CD4-positive, alpha-beta T cell treated with Interleukin-4 for 1 hour (primary cell): ENCODE data around the gene BRSK1.
A peak's percentile ranks its signal among the peaks of the same experiment; 100 is the strongest.

Experiments used
- DNase-seq, 2 donors: peaks; one replicate each; pipeline ENCODE4 v3.0.0-alpha.2; 2020 to 2022

BRSK1 gene

DNA sequence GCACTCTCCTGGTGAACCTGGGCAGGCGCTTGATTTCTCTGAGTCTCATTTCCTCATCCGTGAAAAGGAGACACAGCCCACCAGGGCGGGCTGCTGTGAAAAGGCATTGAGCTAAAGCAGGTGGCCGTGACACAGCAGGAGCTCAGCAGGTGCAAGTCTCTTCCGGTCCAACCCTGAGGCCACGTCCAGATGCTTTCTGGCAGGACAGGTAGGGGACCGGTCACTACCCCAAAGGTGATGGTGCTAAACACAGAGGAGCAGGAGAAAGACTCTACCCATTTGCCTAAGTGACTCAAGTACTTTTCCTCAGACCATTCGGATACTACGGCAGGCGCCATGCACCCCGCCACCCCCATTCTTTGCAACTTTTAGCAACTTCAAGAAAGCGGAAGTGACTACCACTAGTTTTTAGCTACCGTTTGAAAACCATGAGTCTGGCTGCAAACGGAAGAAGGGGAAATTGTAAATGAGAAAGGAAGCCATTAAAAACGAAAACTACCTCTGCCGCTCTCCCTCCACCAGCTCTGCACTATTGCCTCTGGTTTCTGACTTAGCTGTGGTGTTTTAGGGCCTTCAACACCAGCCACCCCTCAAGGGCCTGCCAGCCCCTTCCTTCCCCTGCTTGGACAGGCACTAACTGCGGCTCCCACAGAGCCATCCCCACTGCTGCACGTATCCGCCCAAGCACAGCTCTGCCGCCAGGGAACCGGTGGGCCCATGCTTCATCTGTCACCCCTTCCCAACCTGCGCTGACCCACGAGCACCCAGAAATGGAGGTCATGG, 29.8 kb upstream of the BRSK1 start:
- peak; percentile 72 to 78 for DNase-seq

DNA sequence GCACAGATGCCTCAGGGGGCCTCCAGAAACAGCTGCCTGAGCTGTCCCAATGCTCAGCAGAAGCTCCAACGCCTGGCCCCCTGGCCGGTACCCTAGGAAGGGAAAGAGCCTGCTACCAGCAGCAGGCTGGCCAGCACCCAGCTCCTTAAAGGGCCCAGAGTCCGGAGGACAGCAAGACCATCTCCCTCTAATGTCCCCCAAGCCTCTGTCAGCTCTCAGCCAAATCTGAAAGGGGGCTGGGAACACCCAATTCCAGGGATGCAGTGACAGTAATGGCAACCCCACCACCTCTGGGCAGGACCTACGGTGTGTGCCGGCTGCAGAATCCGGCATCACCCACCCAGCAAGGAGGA, 29.2 kb upstream of the BRSK1 start:
- DNase-seq, result no peak

DNA sequence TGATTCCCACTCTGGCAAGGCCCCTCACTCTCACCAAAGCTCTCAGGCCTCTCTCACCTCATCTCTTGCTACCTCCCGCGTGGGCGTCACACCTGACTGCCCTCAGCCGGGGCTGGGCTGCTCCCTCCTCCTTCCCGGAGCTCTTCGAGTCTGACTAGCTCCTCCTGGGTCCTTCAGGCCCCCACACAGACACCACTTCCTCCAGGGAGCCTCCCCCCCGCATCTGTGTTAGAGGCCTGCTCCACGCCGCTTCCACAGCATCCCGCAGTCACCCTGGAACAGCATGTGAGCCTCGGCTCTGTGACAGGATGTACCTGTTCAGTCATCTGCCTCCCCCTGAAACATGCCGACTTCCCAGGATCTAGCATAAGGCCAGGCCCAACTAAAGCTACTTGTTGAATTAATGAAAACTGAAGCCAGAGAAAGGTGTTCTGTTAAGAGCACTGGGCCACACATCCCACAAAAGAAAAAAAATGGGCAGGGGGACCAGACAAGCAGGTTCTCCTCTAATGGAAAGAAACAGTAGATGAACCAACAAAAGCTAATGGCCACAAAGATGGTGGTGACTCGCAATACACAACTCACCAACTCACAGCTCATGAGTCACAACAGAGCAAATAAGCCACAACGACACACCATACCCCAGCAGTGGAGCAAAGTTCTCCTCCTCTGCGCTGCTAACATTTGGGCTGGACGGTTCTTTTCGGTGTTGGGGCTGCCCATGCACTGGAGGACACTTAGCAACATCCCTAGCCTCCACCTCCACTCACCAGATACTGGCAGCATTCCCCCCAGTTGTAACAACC, 28.0 kb upstream of the BRSK1 start:
- DNase-seq, result peak; percentile 52 to 59

GRCh38 chr19:55256562-55257460, 27.0 kb upstream of the BRSK1 start:
- peak in 1 of 2 donors; percentile 13 for DNase-seq

DNA sequence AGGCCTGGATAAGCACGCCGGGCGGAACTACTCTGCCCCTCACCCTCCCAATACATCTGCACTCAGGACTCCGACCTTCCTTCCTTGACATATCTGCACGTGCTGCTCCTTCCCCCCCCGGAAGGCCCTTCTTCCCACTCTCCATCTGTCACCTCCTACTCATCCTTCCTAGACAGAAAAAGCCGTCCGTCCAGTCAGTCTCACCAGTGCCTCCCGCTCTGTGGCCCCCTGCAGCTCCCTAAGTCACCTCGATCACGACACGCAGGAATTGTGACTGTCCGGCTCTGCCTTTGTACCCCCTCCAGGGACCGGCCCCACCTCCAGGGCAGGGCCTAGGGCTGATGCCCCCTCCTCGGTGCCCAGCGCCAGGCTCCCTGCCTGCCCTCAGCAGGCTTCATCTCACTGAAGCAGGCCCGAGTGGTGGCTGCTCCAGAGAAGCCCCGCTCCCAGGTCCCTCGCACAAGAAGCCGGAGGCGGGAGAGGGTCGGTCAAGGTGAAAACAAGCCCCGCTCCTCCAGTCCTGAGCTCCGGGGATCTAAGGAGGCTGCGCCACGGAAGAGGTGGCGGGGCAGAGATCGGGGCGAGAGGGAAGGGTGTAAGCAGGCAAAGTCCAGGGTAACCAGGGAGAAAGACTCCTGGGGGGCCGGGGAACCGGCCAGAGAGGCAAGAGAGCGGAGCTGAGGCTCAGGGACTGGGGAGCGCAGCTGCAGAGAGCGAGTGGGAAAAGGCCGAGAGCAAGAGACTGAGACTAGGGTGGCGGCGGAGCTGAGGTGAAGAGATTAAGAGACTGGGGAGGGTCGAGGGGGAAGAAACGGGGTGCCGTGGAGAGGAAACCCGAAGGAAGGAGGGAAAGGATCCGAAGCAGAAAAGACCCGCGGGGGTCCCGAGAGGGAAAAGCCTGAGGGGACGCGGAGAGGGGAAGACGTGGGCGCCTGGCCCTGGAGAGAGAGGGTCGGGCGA, 26.1 kb upstream of the BRSK1 start:
- peak in 1 of 2 donors; percentile 19 for DNase-seq

GRCh38 chr19:55258476-55258827, 25.3 kb upstream of the BRSK1 start:
- DNase-seq, result peak; percentile 40 to 57

DNA sequence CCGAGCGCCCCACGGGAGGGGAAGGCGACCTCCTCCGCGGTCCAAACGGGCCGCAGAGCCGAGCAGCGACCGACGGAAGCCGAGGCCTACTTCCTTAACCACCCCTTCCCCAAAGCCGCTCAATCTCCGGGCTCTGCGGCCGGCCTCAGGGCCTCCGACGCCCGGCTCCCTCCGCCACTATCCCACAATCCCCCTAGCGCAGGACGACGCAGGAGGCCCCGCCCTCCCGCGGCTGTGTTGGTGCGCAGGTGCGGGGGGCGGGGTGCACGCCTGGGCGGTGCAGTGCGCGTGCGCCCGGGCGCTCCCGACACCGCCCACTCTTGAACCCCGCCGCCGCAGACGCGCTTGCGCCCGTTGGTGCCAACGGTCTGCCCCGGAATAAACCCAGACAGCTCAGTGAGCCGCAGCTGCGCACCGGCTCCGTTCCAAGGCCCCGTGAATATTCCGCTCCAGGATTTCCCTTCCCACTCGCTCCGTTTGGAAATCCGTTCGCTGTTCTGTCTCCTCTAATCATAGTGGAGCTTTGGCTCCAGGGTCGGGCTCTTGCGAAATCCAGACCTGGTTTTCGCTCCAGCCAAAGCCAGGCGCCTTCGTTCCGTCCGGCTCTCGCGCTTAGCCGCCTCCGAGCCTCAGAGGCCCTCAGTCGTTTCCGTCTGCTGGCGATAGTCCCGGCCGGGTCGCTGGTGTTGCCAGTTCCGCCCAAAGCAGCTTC, 24.8 kb upstream of the BRSK1 start, which contains the start of gene PPP6R1:
Gene PPP6R1, minus strand, starts transcription at position 190 of the 712 bp plus-strand sequence. CDS start 11,914 bp downstream, outside the sequence.
- DNase-seq, result peak; percentile 95

- no peak for DNase-seq
Measured at GRCh38 chr19:55259540-55260210, 24.1 kb upstream of the BRSK1 start.

GRCh38 chr19:55261671-55262126, 22.1 kb upstream of the BRSK1 start:
- DNase-seq, result no peak

- DNase-seq, result no peak
Measured at GRCh38 chr19:55262359-55262758, 21.4 kb upstream of the BRSK1 start.

DNA sequence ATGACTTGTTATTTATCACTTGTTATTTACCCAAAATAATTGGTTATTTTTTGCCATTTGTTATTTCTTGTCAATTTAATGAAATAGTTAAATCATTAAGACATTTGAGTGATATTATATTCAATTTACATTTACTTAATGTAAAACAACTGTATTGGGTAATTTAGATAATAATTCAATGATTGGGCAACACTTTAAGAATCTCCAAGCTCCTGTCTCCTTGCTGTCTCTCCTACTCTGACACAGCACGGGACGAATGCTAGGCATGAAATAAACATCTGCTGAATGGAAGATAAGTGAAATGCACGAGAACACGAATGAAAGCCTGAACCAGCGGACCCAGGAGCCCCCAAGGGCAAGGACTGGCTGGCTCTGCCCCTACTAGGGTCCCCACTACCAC, 19.3 kb upstream of the BRSK1 start:
- DNase-seq, result no peak

DNA sequence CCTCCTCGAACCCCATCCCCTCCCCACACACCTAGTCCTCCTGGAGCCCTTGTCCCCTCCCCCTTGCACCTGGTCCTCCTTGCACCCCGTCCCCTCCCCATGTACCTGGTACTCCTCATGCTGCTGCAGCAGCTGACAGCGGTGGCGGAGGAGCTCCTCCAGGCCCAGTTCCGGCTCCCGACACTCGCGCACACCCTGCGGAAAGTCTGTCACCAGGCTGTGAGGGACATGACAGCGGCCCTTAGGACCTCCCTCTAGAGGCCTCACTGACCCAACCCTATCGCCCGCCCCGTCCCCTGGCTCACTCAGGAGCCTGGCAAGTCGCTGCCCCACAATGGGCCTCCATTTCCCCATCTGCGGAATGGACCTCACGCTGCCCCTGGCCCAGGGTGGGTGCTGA, 18.6 kb upstream of the BRSK1 start:
- no peak for DNase-seq

- no peak for DNase-seq
Measured at GRCh38 chr19:55265723-55266386, 17.9 kb upstream of the BRSK1 start.

- no peak for DNase-seq
Measured at GRCh38 chr19:55266404-55266803, 17.4 kb upstream of the BRSK1 start.

DNA sequence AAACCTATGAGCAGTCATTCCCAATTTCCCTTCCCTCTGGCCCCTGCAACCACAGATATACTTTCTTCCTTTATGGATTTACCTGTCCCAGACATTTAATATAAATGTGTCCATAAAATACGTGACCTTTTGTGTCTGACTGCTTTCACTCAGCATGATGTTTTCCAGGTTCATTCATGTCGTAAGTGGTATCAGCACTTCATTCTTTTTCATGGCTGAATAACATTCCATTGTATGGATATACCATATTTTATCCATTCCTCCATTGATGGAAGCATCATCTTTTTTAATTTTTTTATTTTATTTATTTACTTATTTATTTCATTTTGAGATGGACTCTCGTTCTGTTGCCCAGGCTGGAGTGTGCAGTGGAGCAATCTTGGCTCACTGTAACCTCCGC, 17.0 kb upstream of the BRSK1 start:
- DNase-seq, result no peak

- no peak for DNase-seq
Measured at GRCh38 chr19:55269299-55269698, 14.5 kb upstream of the BRSK1 start.

DNA sequence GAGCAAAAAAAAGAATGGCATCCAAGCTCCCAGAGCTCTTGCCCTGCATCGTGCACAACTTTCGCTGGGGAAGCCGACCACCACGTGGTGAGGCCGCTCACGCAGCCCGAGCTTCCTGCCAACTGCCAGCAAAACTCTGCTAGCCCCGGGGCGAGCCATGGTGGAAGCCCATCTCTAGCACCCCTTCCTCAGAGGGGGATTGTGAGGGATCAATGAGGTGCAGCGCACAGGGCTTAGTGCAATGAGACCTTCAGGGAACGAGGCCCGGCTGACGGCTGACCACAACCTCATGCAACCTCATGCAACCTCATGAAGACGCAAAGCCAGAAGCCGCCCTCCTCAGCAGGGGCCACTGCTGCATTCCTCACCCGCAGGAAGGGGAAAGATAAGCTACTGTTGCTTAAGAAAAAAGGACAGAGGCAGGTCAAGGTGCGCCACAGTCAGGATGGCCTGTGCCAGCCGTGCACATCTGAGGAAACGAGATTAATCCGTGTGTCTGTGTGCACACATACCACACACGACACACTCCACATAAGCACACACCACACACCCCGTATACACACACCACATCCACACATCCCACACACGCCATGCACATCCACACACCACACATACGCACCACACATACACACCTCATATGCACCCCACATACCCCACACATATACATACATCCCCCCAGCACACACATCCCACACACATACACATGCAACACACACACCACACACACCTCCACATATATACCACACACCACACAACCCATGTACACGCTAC, 13.4 kb upstream of the BRSK1 start:
- no peak for DNase-seq

DNA sequence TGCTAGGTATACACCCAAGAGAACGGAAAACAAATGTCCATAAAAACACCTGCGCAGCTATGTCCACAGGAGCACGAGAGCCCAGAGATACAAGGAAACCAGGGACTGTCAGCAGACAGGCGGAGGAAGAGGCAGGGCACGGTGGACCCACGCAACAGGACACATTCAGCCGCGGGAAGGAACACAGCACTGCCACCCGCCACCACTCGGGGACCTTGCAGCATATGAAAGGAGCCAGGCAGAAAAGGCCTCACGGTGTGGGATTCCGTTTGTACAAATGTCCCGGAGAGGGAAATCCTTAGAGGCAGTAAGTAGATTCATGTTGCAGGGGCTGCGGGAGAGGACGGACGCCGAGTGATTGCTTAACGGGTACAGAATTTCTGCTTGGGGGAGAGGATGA, 11.7 kb upstream of the BRSK1 start:
- DNase-seq, result no peak
